NCI-H187 (cell line): ENCODE data around the gene C21orf58.
"Not testable (repeated sequence)": the region's sequence is repeated elsewhere in the genome, so short reads cannot be mapped to it uniquely, and the experiment has no call there.

Experiments
- DNase-seq, 2 experiments: peaks; one replicate each; lab custom pipeline; 2025; lab: John Stamatoyannopoulos, UW

The C21orf58 gene

GRCh38 chr21:46324390-46325072 is 861 bp upstream of the C21orf58 start:
- peak; percentile 61 to 82 for DNase-seq

GRCh38 chr21:46323227-46323709 is 402 bp downstream of the C21orf58 start:
- DNase-seq = no peak

GRCh38 chr21:46322351-46323226 is 1.1 kb downstream of the C21orf58 start:
- DNase-seq = peak in 1 of 2 experiments; percentile 31

GRCh38 chr21:46320331-46320801 is 3.3 kb downstream of the C21orf58 start:
- DNase-seq = no peak

- no peak for DNase-seq
Observed at GRCh38 chr21:46319186-46319585, 4.5 kb downstream of the C21orf58 start.

- DNase-seq = no peak
Observed at GRCh38 chr21:46318464-46318845, 5.2 kb downstream of the C21orf58 start.

- peak; percentile 29 to 50 for DNase-seq
Observed at GRCh38 chr21:46317710-46318463, 5.8 kb downstream of the C21orf58 start.

- DNase-seq = no peak
Observed at GRCh38 chr21:46316708-46317324, 6.9 kb downstream of the C21orf58 start.

- no peak for DNase-seq
Observed at GRCh38 chr21:46314441-46315020, 9.1 kb downstream of the C21orf58 start.

GRCh38 chr21:46312949-46313348 is 10.7 kb downstream of the C21orf58 start:
- no peak for DNase-seq

- DNase-seq = no peak
Observed at GRCh38 chr21:46311568-46311967, 12.1 kb downstream of the C21orf58 start.

- not testable (repeated sequence) for DNase-seq
Observed at GRCh38 chr21:46310260-46310659, 13.4 kb downstream of the C21orf58 start.

- no peak for DNase-seq
Observed at GRCh38 chr21:46308431-46308830, 15.2 kb downstream of the C21orf58 start.

GRCh38 chr21:46307625-46308024 is 16.0 kb downstream of the C21orf58 start:
- no peak for DNase-seq

- DNase-seq = no peak
Observed at GRCh38 chr21:46304955-46305354, 18.7 kb downstream of the C21orf58 start.

GRCh38 chr21:46304437-46304836 is 19.2 kb downstream of the C21orf58 start:
- no peak for DNase-seq

GRCh38 chr21:46301759-46302158 is 21.9 kb downstream of the C21orf58 start:
- DNase-seq = no peak

- DNase-seq = no peak
Observed at GRCh38 chr21:46299167-46299566, 24.5 kb downstream of the C21orf58 start.

- DNase-seq = no peak
Observed at GRCh38 chr21:46297338-46298271, 26.1 kb downstream of the C21orf58 start.
